CD4-positive, alpha-beta T cell treated with Interleukin-21 for 1 hour (primary cell): Measurements from ENCODE around the gene MARCHF2.
A peak's percentile ranks its signal among the peaks of the same experiment; 100 is the strongest.

Experiments used
- DNase-seq: peaks from one replicate; pipeline ENCODE4 v3.0.0-alpha.2; 2020

MARCHF2 gene

DNA sequence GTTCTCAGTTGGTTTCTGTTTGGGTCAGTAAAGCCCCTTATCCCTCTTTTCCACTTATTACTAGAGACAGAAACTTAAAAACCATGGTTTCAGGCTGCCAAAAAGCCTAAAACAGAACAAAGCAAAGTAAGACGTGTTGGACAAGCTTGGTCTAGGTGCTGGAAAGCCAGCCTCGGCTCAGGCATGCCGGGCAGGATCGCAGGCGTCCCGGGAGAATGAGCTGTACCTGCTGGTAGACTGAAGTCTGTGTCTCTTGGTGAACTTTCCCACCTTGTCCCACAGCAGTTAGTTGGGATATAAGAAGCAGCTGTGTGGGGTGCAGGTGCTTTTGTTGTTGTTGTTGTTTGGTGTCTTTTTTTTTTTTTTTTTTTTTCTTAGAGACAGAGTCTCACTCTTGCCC, 68.5 kb downstream of the MARCHF2 start:
- no peak for DNase-seq

DNA sequence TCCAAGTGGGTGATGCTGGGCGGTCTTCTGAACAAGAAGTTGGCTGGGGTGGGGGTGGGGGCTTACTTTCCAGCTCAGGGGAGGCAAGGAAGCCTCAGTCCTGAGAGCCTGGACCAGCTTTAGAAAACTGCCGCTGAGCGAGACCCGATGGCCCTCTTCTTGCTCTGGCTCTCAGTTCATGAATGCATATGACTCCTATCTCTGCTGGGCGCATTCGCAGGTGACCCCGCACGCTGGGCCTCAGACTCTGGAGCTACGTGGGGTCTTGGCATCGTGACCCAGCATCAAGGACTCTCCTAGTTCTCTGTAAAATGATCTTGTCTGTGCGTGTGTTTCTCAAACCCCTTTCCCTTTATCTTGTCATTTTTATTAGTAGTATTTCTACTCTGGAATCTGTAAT, 69.6 kb downstream of the MARCHF2 start:
- DNase-seq = no peak

DNA sequence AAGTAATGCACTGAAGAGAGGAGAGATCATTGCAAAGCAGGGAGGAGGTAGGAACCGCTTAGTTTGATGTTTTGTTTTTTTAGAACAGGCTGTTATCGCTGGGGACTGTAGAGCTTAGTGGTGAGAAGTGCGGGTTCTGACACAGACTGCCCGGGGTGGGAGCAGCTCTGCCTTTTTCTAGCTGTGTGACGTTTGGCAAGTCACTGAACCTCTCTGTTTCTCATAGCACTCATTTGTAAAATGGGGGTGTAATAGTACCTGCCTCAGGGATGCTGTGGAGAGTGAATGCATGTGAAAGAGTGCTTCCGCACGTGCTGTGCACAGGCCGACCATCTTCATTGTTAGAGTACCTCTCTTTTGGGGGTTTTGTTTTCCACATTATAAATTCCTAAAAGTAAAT, 70.1 kb downstream of the MARCHF2 start:
- no peak for DNase-seq

DNA sequence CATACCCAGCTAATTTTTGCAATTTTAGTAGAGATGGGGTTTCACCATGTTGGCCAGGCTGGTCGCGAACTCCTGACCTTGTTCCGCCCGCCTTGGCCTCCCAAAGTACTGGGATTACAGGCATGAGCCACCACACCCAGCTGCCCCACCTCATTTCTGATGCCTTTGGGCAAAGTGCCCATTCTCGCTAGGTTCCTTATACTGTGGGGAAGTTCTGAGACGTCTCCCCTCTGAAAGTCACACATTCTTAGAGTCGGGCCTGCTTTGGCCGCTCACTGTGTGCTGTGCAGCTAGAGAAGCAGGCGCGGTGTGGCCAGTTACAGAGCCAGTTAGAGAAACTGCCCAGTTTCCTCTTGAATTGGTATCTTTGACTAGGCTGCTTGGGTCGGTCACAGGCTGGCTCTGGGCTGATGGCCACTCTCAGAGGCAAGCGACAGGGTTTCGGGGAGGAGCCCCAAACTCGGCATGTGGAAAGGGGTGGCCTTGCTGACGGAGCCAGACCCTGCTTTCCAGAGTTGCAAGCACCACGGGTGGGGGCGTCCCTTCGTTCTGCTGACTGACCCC, 71.3 kb downstream of the MARCHF2 start:
- DNase-seq = peak; percentile 28

DNA sequence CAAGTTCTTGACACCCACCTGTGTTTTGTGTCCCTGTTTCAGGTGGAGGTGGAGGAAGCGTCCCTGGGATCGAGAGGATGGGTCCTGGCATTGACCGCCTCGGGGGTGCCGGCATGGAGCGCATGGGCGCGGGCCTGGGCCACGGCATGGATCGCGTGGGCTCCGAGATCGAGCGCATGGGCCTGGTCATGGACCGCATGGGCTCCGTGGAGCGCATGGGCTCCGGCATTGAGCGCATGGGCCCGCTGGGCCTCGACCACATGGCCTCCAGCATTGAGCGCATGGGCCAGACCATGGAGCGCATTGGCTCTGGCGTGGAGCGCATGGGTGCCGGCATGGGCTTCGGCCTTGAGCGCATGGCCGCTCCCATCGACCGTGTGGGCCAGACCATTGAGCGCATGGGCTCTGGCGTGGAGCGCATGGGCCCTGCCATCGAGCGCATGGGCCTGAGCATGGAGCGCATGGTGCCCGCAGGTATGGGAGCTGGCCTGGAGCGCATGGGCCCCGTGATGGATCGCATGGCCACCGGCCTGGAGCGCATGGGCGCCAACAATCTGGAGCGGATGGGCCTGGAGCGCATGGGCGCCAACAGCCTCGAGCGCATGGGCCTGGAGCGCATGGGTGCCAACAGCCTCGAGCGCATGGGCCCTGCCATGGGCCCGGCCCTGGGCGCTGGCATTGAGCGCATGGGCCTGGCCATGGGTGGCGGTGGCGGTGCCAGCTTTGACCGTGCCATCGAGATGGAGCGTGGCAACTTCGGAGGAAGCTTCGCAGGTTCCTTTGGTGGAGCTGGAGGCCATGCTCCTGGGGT, 72.7 kb downstream of the MARCHF2 start:
- DNase-seq = no peak

DNA sequence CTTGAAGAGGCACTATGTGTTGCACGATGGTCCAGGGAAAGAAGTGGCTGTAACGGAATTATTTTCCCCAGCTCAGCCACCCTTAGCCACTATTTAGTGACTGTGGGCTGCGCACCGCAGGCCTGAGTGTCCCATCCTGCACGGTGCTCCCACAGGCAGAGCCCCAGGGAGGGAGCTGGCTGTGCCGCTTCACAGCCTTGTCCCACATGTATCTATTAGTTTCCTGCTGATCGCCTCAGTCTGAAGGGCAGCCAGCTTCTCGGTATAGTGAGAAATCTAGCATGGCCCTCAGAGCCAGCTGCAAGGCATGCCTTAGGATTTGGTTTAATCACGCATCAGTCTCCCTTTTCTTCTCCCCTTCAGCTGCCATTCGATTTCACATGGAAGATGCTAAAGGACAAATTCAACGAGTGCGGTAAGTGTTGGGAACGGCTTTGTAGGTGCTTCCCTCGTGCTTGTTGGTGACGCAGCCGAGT, 73.6 kb downstream of the MARCHF2 start:
- no peak for DNase-seq

DNA sequence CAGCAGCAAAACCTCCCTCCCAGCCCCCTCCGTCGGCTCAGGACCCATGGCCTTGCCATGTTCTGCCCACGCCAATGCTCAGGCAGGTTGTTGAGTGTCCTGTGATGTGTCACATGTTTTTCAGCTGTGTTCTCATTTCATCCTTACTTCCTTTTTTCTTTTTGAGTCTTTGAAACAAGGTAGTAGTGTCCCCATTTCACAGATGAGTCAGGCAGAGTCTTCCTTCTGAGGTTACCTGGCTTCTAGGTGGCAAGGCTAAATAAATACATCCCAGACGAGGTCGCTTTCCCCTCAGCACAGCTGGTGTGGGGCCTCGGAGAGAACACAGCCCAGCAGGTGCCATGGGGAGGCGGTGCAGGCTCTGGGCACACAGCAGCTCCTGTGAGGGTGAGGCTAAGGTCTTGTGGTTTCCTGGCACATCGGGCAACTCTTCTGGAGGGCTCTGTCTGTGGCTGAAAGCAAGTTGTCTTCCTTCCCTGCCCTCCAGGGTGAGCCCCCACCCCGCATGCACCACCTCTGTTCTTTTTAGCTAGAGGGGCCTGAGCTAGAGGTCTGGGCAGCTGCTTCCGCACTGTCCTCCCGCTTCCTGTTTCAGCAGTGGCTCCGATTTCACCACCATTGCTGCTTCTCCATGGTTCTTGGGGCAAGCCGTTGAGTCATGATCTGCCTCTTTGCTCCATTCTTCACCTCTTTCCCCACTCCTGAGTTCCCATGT, 74.2 kb downstream of the MARCHF2 start:
- peak; percentile 71 for DNase-seq

DNA sequence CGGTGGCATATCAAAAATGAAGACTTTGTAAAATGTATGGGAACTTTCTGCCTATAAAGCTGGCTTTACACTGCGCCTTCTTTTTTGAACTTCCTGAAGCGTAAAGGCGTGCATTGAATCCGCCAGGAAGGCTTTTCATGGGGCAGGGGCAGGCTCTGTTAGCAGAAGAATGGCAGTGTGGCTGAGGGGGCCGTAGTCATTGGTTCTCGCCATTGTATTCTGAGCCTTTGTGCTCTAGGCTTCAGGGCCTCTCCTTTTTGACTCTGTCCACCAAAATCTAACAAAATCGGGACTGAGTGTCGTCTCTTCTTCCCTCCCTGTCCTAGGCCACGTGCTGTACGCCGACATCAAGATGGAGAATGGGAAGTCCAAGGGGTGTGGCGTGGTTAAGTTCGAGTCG, 75.3 kb downstream of the MARCHF2 start:
- no peak for DNase-seq
